ENCODE measurements around the gene AGBL5.

DNA sequence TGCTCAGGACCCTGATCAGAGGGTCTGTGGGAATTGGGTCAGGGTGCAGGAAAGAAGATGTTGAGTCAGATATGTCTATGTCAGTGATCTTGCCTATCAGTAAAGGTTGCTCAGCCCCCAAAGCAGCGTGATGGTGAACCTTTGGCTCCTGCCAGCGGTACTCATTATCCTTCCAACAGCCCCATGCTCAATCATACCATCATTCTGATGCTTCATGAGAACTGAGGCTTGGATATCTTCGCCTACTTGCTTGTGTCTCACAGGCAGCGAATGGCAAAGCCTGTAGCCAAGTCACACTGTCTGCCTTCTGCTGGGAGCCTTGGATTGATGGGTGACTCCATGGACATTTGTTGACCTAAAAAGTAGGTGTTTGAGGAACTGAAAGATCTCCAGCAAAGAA, 37.7 kb upstream of the AGBL5 start:
- TF ChIP-seq TCF3 (CRISPR knock-in tag; IDR thresholded peaks at IDR 0.05) (no peak), EHMT2 (IDR thresholded peaks at IDR 0.05) (no peak), SOX6 (IDR thresholded peaks at IDR 0.05) (no peak), SPI1 (IDR thresholded peaks at IDR 0.05; ENCODE audit: borderline replicate concordance, low read depth, low read length) (no peak), ZC3H8 (IDR thresholded peaks at IDR 0.05) (no peak), TBL1XR1 (IDR thresholded peaks at IDR 0.05; ENCODE audit: low read length in 2 of 2) (no peak), ARHGAP35 (IDR thresholded peaks at IDR 0.05; ENCODE audit: partially characterized antibody) (no peak), ZNF830 (CRISPR knock-in tag; IDR thresholded peaks at IDR 0.05) (no peak), CREM (IDR thresholded peaks at IDR 0.05; ENCODE audit: low read depth) (no peak), MYC (IDR thresholded peaks at IDR 0.05; ENCODE audit: low read depth, low read length) (no peak), MYC (CRISPR knock-in tag; IDR thresholded peaks at IDR 0.05; ENCODE audit: borderline replicate concordance, low read depth) (no peak)
- TF ChIP-seq, protein P1, sequence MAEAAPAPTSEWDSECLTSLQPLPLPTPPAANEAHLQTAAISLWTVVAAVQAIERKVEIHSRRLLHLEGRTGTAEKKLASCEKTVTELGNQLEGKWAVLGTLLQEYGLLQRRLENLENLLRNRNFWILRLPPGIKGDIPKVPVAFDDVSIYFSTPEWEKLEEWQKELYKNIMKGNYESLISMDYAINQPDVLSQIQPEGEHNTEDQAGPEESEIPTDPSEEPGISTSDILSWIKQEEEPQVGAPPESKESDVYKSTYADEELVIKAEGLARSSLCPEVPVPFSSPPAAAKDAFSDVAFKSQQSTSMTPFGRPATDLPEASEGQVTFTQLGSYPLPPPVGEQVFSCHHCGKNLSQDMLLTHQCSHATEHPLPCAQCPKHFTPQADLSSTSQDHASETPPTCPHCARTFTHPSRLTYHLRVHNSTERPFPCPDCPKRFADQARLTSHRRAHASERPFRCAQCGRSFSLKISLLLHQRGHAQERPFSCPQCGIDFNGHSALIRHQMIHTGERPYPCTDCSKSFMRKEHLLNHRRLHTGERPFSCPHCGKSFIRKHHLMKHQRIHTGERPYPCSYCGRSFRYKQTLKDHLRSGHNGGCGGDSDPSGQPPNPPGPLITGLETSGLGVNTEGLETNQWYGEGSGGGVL (CRISPR knock-in tag; IDR thresholded peaks at IDR 0.05): no peak
- TF ChIP-seq, protein P2, sequence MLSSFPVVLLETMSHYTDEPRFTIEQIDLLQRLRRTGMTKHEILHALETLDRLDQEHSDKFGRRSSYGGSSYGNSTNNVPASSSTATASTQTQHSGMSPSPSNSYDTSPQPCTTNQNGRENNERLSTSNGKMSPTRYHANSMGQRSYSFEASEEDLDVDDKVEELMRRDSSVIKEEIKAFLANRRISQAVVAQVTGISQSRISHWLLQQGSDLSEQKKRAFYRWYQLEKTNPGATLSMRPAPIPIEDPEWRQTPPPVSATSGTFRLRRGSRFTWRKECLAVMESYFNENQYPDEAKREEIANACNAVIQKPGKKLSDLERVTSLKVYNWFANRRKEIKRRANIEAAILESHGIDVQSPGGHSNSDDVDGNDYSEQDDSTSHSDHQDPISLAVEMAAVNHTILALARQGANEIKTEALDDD (IDR thresholded peaks at IDR 0.05): no peak
